Vagina (tissue), 2 donors: ENCODE data around the gene SCCPDH.

ENCODE experiments used
- POLR2A ChIP-seq, 2 donors: fragments of 450-650 bp; IDR thresholded peaks; one replicate each; pipeline ENCODE4 v1.6.1; 2017; ENCODE audit warnings: antibody characterized with exemption in 2 of 2, mild to moderate bottlenecking in 2 of 2, moderate library complexity in 2 of 2
- POLR2AphosphoS5 ChIP-seq, 2 donors: sonication (generic); formaldehyde crosslinking; IDR thresholded peaks; one replicate each; pipeline ENCODE4 v1.9.0; 2017; ENCODE audit warnings: antibody characterized with exemption in 2 of 2, mild to moderate bottlenecking in 2 of 2, low read depth in 1 of 2; ENCODE audit not compliant: insufficient read depth in 1 of 2

- TF ChIP-seq POLR2AphosphoS5 (IDR thresholded peaks at IDR 0.05; ENCODE audit: insufficient read depth in 1 of 2, low read depth in 1 of 2) (no peak), POLR2A (IDR thresholded peaks at IDR 0.05) (no peak)
Observed at GRCh38 chr1:246681900-246682895, 42.0 kb upstream of the SCCPDH start.
